Erythroblast (primary cell): ENCODE data around the gene RNF220.

Experiments used
- GATA1 ChIP-seq: IDR thresholded peaks from 2 replicates; pipeline ENCODE4 v1.6.1; 2011; ENCODE audit warnings: low read depth, mild to moderate bottlenecking, control low read depth, low read length, moderate library complexity
- POLR2A ChIP-seq: IDR thresholded peaks from 2 replicates; pipeline ENCODE4 v1.6.1; 2011; ENCODE audit warnings: mild to moderate bottlenecking, low read length

- TF ChIP-seq POLR2A (no peak), GATA1 (no peak)
These were observed 149.7 kb downstream of the RNF220 start for GRCh38 chr1:44554706-44555105.
